Subcutaneous adipose tissue (tissue), 4 donors: ENCODE measurements around the gene KDM1A. TPM values are rescaled to one million over a fixed set of nuclear protein-coding genes. Genes with fewer than 3 reads are reported as not detected.

Experiments
- CTCF ChIP-seq: fragments of 450-650 bp; IDR thresholded peaks from one replicate; pipeline ENCODE4 v1.5.1; 2016; ENCODE audit warnings: low read depth, mild to moderate bottlenecking, control low read depth, antibody characterized with exemption, moderate library complexity
- total RNA-seq, 4 donors: library from RNA; depleted of rRNA; stranded (reverse); fragments of >200 nt; gene quantifications; one replicate each; pipeline ENCODE4 v1.1.0, GENCODE V29; 2016

KDM1A gene
- total RNA-seq, 4 donors from 2014 or later = 37.9 to 43.7 (median 38.5) TPM

- TF ChIP-seq CTCF = no peak
Observed at GRCh38 chr1:23118957-23119792, 99.9 kb downstream of the KDM1A start.

DNA sequence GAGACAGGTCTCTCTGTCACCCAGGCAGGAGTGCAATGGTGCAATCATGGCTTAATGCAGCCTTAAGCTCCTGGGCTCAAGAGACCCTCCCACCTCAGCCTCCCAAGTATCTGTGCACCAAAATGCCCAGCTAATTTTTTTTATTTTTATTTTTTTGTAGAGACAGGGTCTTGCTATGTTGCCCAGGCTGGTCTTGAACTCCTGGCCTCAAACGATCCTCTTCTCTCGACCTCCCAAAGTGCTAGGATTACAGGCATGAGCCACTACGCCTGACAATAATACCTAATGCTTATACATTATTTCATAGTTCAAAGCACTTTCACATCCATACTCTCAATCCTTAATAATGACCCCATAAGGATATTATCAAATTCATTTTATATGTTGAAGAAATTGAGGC lies 101.1 kb downstream of the KDM1A start:
- no peak for TF ChIP-seq CTCF

- TF ChIP-seq CTCF = no peak
Observed at GRCh38 chr1:23122023-23122748, 102.9 kb downstream of the KDM1A start.

- no peak for TF ChIP-seq CTCF
Observed at GRCh38 chr1:23122796-23123195, 103.5 kb downstream of the KDM1A start.

DNA sequence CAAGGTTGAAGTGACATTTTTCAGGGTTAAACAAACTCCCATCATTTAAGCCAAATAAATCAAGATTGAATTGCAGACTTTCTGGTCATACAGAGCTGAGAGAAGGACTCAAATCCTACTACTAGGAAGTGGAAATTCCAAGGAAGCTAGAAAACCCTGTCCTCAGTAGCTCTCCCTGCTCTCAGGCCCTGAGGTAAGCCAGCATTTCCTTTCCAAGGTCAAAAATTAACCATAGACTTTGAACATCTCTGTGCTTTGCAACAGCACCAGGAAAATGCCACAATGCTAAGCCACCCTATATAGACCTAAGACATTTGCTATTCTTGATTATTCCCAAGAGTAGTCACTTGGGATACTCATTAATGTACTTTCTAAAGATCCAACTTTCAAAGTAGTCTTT lies 104.3 kb downstream of the KDM1A start:
- TF ChIP-seq CTCF = no peak

- TF ChIP-seq CTCF = no peak
Observed at GRCh38 chr1:23124259-23125026, 105.2 kb downstream of the KDM1A start.

GRCh38 chr1:23125489-23125888 lies 106.2 kb downstream of the KDM1A start:
- TF ChIP-seq CTCF = no peak
